8988T (cell line): Measurements from ENCODE around the gene GIGYF2.
"Not testable (repeated sequence)": the region's sequence is repeated elsewhere in the genome, so short reads cannot be mapped to it uniquely, and the experiment has no call there.

Source experiments
- DNase-seq: peaks from one replicate; pipeline ENCODE4 v3.0.0; 2011

Gene GIGYF2

DNA sequence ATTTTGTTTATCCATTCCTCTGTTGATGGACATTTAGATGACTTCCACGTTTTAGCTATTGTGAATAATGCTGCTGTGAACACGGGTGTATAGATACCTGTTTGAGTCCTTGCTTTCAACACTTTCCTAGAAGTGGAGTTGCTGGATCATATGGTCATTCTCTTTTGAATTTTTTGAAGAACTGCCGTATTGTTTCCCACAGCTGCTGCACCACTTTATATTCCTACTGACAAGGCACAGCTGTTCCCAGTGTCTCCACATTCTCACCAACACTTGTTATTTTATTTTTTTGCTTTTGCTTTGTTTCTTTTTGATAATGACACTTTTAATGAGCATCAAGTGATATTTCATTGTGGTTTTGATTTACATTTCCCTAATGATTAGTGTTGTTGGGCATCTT, 120.6 kb downstream of the GIGYF2 start:
- no peak for DNase-seq

GRCh38 chr2:232829988-232830387, 132.9 kb downstream of the GIGYF2 start:
- DNase-seq = no peak

DNA sequence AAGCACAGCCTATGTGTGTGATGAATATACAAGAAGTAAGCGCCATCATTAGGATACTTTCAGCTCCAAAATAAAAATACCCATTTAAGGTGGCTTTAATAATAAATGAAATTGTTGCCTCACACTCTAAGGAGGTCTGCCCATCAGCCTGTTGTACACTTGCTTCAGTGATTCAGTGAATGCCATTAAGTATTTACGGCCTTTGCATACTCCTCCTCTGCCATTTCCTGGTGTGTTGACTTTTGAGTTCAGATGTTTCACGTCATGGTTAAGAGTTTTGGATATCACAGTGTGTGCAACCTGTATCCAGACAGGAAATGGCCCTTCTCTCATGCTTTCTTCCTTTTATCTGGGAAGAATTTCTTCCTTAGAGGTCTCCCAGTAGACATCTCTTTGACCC, 134.4 kb downstream of the GIGYF2 start:
- DNase-seq = no peak

DNA sequence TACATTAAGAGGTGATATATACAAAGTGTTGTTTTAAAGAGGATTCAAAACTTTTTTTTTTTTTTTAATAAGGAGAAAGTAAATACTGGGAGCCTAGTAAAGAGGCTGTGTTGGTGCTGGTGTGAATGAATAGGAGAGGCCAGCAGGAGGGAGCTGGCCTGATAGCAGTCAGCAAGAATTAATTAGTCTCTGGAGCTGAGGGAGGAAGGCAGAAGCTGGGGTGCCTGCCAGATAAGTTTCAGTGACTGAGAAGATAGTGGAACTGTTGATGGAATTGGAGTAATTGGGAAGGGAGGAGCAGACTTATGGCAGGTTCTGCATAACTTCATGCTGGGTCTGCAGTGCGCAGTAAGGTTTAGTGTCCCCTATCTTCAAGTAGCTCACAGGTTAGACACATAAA, 136.7 kb downstream of the GIGYF2 start:
- no peak for DNase-seq

DNA sequence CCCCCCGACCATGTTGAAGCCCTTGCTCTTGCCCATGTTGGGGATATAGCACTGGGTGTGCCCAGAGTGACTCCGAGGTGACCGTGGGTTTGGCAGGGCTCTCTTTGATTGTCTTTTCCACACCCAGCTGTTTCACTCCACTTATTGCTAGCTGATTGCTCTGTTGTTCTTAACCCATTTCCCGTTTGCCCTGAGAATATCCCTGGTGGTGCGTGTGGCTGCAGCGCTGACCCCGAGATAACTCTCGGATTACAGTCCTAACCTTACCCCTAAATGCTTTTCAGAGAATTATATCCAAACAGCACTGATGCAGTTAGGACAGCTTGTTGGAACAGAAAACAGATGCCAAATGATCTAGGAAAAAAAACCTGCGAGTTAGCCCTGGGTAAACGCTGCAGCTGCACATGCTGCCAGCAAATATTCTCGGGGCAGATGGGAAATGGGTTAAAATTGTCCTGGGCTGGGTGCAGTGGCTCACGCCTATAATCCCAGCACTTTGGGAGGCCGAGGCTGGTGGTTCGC, 138.6 kb downstream of the GIGYF2 start:
- DNase-seq = no peak

DNA sequence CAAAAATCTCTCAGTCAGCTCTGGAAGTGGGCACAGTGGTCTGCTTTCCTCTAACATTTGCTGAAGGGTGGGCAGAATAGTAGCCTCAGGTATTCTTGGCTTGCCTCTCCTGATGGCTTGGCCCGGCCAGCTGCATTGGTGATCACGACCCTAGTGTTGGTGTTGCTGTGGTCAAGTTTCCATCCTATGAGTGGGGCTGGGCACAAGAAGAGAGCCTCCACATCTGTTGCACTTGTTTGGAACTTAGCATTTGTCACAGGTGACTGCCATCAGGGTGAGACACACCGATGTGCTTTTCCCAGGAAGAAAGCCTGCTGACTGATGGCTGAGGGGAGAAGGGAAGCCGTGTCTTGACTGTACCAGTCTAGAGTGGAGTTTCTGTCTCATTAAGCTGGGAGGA, 139.8 kb downstream of the GIGYF2 start:
- no peak for DNase-seq

DNA sequence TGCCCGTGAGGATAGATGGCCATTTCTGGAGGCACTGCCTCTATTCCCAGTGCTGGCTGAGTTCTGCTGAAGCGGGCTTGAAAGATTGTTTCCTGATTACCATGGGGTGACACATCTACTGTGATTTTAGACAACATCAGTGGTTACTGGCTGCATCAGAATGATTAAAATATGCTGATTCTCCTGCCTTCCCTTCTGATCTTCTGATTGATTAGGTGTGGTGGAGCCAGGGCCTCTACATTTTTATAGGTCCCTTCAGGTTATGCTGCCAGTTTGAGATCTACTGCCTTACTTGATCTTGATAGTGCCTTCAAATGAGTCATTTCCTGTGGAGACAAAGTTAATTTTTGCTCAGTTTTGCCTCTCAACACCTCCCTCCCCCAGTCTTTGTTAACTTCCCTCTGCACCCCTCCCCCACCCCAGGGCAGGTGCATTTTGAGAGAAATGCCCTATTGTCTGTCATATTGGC, 141.3 kb downstream of the GIGYF2 start:
- DNase-seq = no peak

DNA sequence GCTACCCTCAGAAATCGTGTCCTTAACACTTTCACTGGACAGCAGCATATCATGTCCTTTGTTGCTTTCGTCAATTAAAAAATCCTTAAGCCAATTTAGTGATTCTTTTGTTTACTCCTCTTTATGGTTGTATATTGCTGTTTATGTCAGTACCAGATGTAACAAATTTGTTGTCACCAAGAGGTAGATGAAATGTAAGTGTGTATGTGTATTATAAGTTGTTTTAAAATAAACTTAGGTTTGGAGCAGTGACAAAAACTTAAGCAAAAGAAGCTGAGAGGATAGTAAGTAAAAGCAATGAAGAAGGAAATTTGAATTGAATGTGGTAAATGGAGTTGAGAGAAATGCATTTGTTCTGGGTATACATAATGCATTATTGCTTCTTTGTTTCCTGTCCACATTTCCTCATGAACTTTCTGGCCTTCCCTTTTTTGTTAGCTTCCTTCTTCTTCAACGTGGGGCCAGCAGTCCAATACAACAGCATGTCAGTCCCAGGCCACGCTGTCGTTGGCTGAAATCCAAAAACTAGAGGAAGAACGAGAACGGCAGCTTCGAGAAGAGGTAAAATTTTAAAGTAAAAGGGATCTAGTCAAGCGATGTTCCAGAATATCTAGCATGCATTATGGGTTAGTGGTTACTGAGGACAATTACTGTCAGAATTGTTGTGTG, 142.4 kb downstream of the GIGYF2 start:
- DNase-seq = no peak

DNA sequence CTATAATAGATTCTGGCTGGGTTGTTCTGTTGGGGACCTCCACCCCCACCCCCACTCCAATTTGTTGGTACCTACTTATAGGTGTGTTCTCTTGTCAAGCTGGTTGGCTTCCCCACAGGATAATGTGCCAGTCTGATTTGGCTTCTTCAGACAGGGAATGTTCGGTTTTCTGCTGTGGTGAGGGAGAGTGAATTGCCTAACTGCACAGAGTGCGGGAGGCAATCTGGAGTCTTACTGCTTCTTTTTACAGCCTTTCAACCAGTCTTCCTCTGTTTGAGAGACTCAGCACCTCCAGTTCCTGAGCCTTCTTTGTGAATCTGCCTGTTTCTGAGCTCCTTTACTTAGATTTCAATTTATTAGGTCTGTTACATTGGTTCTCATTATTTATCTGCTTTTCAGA, 145.6 kb downstream of the GIGYF2 start:
- DNase-seq = no peak

GRCh38 chr2:232843834-232844233, 146.7 kb downstream of the GIGYF2 start:
- no peak for DNase-seq

DNA sequence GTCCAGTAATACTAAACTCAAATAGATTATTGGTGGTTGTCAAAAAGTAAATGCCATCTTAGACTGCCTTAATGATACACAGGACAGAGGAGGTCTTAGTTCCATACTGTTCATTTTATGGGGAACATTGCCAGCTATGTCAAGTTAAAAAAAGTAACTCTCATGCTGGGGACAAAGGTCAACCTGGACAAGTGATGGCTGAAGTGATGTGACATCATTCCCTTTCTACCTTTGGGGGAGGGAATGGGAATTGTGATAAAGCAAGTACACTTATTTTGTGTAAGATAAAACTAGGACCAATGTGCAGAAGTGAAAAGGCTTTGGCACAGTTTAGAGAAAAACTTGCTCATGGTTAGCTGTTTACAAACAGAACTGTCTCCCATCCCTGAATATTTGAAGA, 148.9 kb downstream of the GIGYF2 start:
- DNase-seq = no peak

DNA sequence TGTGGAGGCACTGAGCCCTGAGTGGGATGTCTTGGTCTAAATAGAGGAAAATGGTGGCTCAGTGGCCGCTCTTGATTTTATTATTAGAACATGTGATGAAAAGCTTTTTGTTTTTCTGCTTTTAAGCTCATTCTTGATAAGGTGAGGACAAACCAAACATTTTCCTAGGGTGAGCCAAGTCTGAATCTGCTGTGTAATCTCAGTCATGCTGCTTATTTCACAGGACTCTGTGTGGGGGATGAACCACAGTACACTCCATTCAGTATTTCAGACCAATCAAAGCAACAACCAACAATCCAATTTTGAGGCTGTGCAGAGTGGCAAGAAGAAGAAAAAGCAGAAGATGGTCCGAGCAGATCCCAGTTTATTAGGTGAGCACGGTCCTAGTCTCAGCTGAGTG, 152.9 kb downstream of the GIGYF2 start:
- no peak for DNase-seq

DNA sequence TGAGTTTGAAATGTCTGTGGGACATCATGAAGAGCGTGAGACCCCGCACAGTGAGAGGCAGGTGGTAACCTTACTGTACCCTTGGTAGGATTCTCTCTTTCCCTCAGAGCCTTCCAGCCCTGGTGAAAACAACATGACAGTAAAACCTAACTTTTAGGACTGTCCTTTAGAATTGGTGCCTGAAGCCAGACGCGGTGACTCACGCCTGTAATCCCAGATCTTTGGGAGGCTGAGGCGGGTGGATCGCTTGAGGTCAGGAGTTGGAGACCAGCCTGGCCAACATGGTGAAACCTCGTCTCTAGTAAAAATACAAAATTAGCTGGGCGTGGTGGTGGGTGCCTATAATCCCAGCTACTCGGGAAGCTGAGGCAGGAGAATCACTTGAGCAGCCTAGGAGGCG, 154.9 kb downstream of the GIGYF2 start:
- not testable (repeated sequence) for DNase-seq

DNA sequence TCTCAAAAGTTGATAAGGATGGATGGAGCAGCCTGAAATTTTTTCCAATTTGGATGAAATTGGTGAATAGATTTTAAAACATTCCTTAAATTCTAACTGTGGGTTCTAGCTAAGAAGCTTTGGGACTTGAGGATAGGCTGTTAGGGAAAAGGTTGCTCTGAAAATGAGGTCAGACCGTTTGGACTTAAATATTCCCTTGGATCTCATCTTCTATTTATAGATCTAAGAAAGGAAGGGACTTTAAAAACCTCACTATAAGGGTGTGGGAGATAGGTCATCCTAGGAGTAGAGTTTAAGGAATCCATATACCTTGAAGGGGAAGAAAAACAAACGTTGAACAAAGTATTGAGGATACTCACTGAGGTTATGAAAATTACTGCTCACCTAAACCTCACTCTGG, 155.5 kb downstream of the GIGYF2 start:
- DNase-seq = no peak

- DNase-seq = no peak
These were observed 157.0 kb downstream of the GIGYF2 start for GRCh38 chr2:232854082-232854481.

- DNase-seq = no peak
These were observed 160.0 kb downstream of the GIGYF2 start for GRCh38 chr2:232857158-232857563.

DNA sequence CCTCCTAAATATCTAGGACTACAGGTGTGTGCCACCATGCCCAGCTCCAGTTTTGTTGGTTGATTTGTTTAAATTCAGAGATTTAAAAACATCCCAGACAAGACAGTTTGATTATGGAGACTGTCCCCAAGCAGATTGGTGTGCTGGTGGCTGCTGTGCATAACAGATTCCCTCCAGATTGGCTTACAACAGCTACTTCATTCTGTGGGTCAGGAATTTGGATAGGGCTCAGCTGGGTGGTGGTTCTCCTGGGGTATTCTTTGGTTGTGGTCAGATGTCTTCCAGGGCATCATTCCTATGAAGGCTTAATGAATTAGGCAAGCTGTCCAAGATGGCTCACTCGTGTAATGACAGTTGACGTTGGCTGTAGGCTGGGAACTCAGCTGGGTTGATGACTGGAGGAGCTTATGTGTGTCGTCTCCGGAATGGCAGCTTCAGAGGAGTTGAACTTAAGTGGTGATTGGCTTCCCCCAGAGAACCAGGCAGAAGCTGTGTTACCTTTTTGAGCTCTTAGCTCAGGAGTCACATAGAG, 162.3 kb downstream of the GIGYF2 start:
- no peak for DNase-seq

GRCh38 chr2:232860593-232861241, 163.6 kb downstream of the GIGYF2 start:
- DNase-seq = no peak

DNA sequence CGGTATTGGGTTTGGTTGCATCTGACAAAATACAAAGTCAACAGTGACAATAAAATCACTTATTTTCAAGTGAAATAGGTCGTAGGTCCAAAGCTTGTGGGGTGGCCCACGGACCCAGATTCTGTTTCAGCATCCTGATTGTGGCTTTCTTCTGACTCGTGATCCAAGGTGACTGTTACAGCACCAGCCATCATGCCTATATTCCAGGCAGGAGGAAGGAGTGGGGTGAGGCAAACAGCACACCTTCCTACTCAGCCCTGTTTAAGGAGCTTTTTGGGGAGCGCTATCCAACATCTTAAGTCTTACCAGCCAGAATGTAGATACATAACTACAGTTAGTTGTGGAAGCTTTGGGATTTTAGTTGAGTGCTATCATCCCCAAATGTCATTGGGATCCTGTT, 164.2 kb downstream of the GIGYF2 start:
- no peak for DNase-seq

DNA sequence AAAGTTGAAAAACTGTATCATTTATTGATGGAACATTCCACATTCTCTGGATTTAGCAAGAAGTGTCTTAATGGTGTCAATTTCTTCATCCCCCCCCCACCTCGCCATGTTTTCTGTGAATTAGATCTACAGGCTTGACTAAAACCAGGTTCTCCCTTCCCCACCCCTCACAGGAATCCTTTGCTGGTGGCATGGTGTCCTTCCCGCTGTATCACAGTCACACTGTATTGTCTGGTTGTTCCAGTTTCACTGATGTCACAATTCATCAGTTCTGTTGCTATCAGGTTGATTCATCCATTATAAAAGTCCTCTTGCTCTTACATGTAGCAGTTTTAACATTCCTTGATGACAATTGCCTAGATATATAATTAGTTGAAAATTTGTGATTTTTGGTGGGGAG, 166.9 kb downstream of the GIGYF2 start:
- no peak for DNase-seq

GRCh38 chr2:232865165-232865564, 168.0 kb downstream of the GIGYF2 start:
- DNase-seq = no peak

DNA sequence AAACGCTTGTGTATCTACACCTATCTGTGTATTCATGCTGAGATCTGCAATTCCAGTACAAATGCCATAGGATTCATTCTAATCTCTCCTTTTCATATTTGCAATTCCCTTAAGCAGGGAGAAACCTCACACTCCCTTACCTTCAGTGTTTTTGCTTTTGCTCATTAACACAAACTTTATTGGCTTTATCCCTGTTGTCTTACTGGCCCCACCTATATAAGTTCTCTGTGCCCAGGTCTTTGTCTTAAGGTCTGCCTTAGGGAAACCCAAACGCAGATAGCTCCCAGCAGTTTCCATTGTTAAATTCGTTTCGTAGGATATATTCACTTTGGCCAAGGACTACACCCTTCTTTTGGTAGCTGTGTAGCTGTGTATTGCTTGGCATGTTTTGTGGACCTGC, 169.0 kb downstream of the GIGYF2 start:
- DNase-seq = no peak

DNA sequence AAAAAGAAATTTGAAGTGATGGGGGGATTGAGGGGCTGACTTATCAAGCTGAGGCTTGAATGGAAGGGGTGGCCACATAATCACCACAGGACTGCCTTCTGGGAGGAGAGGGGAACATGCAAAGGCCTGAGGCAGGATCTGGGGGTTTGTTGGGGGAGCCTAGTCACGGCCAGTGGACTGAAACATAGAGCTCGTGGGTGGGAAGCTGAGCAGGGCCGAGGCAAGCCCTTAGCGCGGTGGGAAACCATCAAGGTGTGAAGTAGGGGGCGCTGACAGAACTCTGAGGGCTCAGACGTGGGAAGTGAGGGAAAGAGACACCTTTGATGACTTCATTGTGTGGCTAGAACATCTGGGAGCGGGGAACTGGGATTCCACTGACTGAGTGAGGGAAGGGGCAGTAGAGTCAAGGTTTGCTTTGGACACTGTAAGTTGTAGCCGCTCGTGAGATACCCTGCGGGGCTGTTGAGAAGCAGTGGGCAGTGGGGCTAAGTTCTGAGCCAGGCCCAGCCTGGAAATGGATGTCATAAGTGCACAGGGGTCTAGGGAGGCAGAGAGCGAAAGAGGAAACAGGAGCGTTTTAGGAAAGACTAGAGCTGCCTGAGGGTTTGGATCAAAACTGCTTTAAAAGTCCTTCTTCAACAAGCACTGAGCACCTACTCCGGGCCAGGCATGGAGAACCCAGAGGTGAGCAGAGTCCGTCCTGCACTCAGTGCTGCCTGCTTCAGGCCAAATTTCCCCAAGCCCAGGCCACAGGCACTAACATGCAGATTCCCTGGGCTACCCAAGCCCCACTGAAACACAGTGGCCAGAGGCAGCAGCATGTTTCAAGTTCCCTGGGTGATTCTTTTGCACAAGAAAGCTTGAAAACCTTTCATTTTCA, 172.2 kb downstream of the GIGYF2 start:
- DNase-seq = no peak
